GM18505 (cell line): ENCODE data around the gene STON2.
"Not testable (repeated sequence)": the region's sequence is repeated elsewhere in the genome, so short reads cannot be mapped to it uniquely, and the experiment has no call there.

Source experiments
- ATAC-seq: cut with Tn5 transposase; IDR thresholded peaks from one replicate; pipeline ENCODE4 v1.9.1; 2021; ENCODE audit not compliant: unreplicated experiment
- POLR2A ChIP-seq: IDR thresholded peaks from 4 replicates; pipeline ENCODE4 v1.6.1; 2011; ENCODE audit warnings: borderline replicate concordance; ENCODE audit not compliant: insufficient read depth, insufficient read length; ENCODE audit errors: extremely low read depth

STON2 gene

DNA sequence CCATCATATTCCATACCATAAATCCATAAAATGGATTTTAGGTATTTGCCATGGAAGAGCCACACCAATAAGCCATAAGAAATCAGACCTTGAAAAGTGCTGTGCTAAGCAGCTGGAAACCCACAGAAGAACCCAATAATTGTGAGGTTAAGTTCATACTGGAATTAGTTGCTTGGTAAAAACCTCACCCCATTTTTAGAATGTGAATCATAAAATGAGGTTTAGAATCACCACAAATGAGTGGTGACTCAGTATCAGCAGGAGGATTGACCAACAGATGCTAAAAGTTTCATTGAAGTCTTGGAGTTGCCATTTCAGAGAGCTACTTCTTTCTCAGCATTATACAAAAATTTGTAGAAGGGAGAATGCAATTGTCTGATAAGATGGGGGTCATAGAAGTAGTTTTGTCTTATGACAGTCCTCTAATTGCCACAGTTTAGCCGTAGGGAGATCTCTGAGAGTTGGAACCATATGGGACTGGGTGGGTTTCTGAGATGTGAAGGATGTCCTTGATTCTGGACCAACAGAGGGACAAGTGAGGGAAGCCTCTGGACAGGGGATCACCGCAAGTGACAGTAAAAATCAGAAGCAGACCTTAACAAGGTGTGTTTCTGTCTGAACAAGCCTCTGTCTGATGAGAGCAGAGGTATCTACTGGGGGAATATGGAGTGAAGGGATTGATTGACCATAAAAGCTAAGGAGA, 1.4 kb upstream of the STON2 start:
- no peak for TF ChIP-seq POLR2A
- ATAC-seq: no peak

- TF ChIP-seq POLR2A: no peak
These were observed 728 bp upstream of the STON2 start for GRCh38 chr14:81400852-81401251.

GRCh38 chr14:81398196-81398891, 1.8 kb downstream of the STON2 start:
- ATAC-seq: no peak
- TF ChIP-seq POLR2A: no peak

More at GRCh38 chr14:81400852-81401251, 728 bp upstream of the STON2 start:
- no peak for ATAC-seq

DNA sequence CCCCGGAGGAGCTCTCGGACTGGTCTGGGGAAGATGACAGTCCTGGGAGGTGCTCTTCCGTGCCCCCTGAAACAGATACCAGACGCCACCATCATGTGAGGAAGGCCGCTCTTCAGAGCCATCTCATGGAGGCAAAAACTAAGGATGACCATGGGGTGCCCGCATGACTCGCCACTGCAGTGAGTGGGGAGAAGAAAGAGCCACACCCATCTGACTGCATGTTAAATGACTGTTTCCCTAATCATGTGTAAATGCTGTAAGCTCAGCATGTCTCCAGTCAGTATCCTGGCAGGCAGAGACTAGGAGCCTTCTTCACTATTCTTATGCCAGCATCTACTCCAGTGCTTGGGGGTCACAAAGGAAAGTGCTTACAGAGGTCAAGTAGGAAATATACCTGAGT, 4.0 kb downstream of the STON2 start:
- no peak for TF ChIP-seq POLR2A
- no peak for ATAC-seq

- ATAC-seq: no peak
- TF ChIP-seq POLR2A: no peak
These were observed 5.4 kb downstream of the STON2 start for GRCh38 chr14:81394739-81395138.

DNA sequence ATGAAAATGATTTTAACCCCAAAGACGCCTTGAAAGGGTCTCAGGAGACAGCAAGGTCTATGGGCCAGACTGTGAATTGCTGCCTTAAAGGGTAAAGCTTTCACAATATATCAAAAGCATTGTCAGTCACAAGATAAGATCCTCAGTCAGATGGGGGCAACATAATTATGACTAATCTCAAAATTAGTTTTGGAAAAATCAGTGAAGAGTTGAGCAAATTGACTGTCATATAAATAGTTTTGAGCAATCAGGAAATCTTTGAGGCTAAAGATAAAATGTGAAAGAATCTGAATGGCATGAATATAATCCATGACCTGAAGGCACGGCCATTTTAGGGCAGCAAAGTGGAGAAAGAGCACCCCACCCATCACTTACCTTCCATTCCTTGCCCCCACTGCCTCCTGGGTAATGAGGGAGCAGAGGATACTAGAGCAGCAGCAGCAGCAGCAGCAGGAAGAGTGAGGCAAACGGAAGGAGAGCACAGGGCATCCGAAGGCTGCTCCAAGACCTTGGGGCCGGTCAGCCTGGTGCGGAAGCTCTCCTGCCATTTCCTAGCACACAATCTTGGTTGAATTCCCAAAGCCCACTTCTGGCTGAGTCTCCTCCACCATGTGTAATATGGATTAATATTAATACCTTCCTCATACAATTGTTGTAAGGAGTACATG, 7.0 kb downstream of the STON2 start:
- no peak for ATAC-seq
- TF ChIP-seq POLR2A: no peak

DNA sequence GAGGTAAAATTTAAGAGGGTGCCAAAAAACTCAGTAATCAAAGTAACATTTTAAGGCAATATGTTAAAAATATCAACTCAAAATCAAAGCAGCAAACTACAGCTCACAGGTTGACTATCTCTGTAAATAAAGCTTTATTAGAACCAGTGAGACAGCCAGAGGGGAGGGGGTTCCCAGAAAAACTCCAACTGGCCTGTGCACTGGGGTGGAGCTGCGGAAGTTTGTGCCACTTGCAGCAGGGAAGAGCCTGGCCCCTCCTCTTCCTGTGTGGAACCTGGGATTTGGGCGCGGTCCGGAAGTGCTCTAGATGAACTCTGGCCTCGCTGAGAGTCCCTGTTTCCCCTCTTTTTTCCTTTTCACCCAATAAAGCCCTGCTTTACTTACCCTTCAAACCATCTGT, 8.1 kb downstream of the STON2 start:
- ATAC-seq: no peak
- TF ChIP-seq POLR2A: no peak

DNA sequence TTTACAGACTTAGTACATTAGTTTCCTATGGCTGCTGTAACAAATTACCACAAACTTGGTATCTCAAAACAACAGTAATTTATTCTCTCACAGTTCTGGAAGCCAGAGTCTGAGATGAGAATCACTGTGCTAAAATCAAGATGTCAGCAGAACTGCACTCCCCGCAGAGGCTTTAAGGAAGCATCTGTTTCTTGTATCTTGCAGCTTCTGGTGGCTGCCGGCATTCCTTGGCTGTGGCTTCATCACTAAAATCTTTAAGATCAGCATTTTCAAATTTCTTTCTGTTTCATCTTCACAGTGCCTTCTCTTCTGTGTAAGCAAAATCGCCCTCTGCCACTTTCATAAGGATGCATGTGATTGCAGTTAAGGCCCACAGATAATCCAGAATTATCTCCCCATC, 9.4 kb downstream of the STON2 start:
- no peak for TF ChIP-seq POLR2A
- ATAC-seq: no peak

- TF ChIP-seq POLR2A: no peak
- no peak for ATAC-seq
These were observed 11.8 kb downstream of the STON2 start for GRCh38 chr14:81388336-81388735.

DNA sequence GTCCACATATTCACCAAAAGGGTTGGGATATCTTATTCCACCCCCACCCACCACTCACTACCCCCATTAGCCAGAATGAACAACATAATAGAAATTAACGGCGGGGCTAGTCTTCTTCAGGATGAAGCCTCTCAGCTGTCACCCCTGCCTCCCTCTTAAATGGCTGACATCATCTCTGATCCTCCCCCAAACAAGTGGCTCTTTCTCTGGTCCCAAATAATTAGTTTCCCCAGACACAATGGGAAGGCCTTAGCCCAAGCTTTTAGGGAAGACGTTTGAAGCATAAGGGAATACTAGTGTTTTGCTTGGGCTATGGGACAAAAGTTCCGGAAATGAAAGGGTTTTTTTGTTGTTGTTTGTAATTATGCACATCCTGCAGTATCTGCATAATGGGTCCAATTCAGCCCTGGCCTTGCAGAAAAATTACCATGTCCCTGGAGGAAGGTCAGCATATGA, 13.8 kb downstream of the STON2 start:
- TF ChIP-seq POLR2A: no peak
- ATAC-seq: no peak

- TF ChIP-seq POLR2A: no peak
- no peak for ATAC-seq
These were observed 14.2 kb downstream of the STON2 start for GRCh38 chr14:81385886-81386285.

- ATAC-seq: no peak
- TF ChIP-seq POLR2A: no peak
These were observed 14.7 kb downstream of the STON2 start for GRCh38 chr14:81385419-81385818.

GRCh38 chr14:81384900-81385299, 15.2 kb downstream of the STON2 start:
- no peak for TF ChIP-seq POLR2A
- no peak for ATAC-seq

- ATAC-seq: no peak
- no peak for TF ChIP-seq POLR2A
These were observed 17.5 kb downstream of the STON2 start for GRCh38 chr14:81382517-81383225.

DNA sequence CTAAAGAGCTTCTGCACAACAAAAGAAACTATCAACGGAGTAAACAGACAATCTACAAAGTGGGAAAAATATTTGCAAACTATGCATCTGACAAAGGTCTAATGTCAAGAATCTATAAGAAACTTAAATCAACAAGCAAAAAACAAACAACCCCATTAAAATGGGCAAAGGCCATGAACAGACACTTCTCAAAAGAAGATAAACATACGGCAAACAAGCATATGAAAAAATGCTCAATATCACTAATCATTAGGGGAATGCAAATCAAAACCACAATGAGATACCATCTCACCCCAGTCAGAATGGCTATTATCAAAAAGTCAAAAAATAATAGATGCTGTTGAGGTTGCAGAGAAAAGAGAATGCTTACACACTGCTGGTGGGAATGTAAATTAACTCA, 20.1 kb downstream of the STON2 start:
- ATAC-seq: not testable (repeated sequence)
